GM13977 (cell line): ENCODE results near the gene KCNK5.

Source experiments
- DNase-seq: peaks from one replicate; pipeline ENCODE4 v3.0.0; 2012; ENCODE audit warnings: low spot score
- in situ Hi-C: fragments of 300-500 bp; cut with MboI; formaldehyde crosslinking; loops from one replicate; pipeline ENCODE4 v1.12.0; 2022; ENCODE audit warnings: low sequenced_read_pairs, low pct_unique_long_range_greater_than_20kb, mixed read lengths, inconsistent platforms; ENCODE audit not compliant: unreplicated experiment
- TF ChIP-seq, protein P1 (sequence below): IDR thresholded peaks from 2 replicates; pipeline ENCODE4 v1.5.1; 2012; ENCODE audit warnings: mild to moderate bottlenecking, control low read depth; ENCODE audit not compliant: insufficient read depth; ENCODE audit errors: extremely low read depth, missing control alignments

The KCNK5 gene

GRCh38 chr6:39221115-39221514, 8.2 kb downstream of the KCNK5 start:
- no peak for DNase-seq
- in situ Hi-C loops: no loop called here
- TF ChIP-seq, protein P1, sequence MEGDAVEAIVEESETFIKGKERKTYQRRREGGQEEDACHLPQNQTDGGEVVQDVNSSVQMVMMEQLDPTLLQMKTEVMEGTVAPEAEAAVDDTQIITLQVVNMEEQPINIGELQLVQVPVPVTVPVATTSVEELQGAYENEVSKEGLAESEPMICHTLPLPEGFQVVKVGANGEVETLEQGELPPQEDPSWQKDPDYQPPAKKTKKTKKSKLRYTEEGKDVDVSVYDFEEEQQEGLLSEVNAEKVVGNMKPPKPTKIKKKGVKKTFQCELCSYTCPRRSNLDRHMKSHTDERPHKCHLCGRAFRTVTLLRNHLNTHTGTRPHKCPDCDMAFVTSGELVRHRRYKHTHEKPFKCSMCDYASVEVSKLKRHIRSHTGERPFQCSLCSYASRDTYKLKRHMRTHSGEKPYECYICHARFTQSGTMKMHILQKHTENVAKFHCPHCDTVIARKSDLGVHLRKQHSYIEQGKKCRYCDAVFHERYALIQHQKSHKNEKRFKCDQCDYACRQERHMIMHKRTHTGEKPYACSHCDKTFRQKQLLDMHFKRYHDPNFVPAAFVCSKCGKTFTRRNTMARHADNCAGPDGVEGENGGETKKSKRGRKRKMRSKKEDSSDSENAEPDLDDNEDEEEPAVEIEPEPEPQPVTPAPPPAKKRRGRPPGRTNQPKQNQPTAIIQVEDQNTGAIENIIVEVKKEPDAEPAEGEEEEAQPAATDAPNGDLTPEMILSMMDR: no peak

DNA sequence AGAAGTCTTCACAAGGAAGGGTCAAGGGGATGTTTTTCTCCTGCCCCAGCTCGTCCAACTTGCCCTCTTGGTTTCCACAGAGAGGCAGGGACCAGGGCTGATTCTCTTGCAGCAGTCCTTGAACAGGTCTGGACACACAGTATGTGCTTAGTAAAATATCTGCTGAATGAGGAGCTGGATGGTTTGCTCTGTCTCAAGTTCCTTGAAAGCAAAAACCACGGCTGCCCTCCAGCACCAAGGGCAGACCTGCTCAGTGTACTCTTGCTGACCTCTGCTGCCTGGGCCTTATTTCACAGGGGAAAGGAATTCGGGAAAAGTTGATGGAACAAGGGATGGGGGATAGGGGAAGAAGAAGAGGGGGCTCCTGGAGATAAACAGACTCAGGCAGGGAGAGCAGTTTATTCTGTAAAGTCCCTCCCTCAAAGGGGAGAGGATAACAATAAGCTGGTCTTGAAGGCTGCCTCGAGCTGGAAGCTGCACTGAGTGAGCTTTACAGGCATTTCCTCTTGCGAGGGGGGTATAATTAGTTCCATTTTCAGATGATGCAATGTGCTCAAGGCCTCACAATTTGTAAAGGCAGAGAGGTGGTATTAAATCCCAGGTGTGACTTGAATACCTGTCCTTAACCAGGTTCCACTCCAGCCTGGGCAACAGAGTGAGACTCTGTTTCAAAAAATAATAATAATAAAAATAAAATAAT, 10.3 kb downstream of the KCNK5 start:
- in situ Hi-C loops: no loop called here
- TF ChIP-seq, protein P1: no peak
- no peak for DNase-seq

GRCh38 chr6:39217177-39217864, 12.0 kb downstream of the KCNK5 start:
- TF ChIP-seq, protein P1: no peak
- in situ Hi-C loops: no loop called here
- DNase-seq: no peak

- TF ChIP-seq, protein P1: no peak
- DNase-seq: no peak
- in situ Hi-C loops: no loop called here
Measured at GRCh38 chr6:39215640-39216158, 13.6 kb downstream of the KCNK5 start.

DNA sequence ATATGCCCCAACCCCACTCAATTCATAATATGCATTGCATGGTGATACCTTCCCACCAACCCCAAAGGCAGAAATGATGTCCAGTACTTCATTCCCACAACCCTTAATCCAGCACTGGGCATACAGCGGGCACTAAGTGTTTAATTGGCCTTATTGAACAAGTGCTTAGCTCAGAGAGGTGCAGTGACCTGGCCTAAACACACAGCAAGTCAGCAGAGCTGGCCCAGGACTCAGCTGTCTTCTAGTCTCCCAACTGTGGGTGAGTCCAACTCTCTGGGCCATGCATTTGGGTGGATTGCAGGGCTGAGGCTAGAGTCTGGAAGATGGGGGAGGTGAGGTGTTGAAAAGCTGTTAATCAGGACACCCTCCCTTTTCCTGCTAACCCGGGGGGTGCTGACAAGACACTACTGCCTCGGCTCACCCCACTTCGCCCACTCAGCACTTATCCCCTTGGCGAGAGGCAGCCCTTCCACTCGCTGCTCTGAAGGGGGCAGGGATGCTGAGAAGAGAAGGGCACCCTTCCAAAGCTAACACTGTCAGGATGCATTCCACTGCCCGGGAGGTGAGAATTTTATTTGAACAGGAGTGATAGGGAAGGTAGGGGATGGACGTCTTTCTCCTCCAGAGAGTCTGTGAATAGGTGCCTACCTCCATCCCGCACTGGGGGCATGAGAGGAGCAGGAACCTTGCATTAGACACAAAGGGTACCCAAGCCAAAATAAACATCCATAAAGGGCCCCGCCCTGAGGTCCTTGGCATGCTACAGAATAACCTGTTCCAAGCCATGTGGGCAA, 14.2 kb downstream of the KCNK5 start:
- TF ChIP-seq, protein P1: no peak
- in situ Hi-C loops: no loop called here
- DNase-seq: no peak

GRCh38 chr6:39214120-39214813, 15.0 kb downstream of the KCNK5 start:
- DNase-seq: no peak
- in situ Hi-C loops: no loop called here
- TF ChIP-seq, protein P1: no peak
